ENCODE measurements around the gene APLP1.
"Not testable (repeated sequence)": the region's sequence is repeated elsewhere in the genome, so short reads cannot be mapped to it uniquely, and the experiment has no call there.

APLP1 gene

DNA sequence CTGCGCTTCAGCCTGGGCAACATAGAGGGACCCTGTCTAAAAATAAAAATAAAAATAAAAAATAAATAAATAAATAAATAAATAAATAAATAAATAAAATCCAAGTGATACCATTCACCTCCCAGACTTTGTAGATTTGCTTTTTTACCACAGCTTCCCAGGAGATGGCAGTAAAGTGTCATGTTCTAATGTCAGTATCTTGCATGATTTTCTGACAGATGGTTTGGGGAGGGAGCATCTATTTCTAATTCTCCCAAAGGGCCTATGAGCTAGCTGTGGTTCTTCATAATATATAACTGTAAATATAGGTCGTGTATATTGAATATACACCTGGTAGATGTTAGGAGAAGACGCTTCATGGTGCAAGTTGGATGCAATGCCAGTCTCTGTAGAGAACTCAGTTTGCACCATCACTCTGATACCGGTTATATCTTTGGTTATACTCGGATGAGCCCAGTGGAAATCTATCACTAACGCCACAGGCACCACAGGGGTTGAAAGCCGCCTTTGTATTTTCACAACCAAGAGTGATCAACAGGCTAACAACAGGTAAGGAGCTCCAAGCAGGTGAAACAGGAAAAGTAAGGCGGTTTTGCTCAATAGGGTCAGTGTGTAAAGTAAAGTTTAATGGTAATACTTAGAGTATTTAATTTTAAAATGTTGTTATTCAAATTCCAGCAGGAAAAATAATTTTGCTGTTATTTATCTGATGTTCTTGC lies 13.9 kb downstream of the APLP1 start:
- Mint-ChIP-seq H3K4me3 (no peak overlapping the region), H3K4me1 (peaks cover 19 to 43% of the 10 kb centered on the region in 2 donors), H3K36me3 (peaks cover 12 to 20% of the 10 kb centered on the region in 2 donors), H3K9me3 (peaks cover 0 to 4% of the 10 kb centered on the region in 2 donors), H3K27ac (peak overlapping the region; percentile 22), H3K27me3 (peaks cover 24 to 30% of the 10 kb centered on the region in 2 donors)
- ATAC-seq (replicated peaks) (peak; percentile 26 to 30), DNase-seq (peak; percentile 51)

DNA sequence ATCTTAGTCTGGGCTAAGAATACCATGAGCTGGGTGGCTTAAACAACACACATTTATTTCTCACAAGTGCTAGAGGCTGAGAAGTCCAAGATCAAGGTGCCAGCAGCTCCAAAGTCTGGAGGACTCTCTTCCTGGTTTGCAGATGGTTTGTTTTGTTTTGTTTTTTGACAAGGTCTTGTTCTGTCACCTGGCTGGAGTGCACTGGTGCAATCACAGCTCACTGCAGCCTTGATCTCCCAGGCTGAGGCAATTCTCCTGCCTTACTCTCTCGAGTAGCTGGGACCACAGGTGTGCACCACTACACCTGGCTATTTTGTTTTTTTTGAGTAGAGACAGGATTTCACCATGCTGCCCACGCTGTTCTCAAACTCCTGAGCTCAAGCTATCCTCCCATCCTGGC lies 15.5 kb downstream of the APLP1 start:
- peaks cover 3 to 4% of the 10 kb centered on the region in 2 donors for H3K9me3 Mint-ChIP-seq
- ATAC-seq (replicated peaks) (peak; percentile 32 to 37), DNase-seq (no peak)
- H3K27me3 Mint-ChIP-seq = peaks cover 10 to 14% of the 10 kb centered on the region in 2 donors
- peaks cover 27 to 36% of the 10 kb centered on the region in 2 donors for H3K36me3 Mint-ChIP-seq
- H3K27ac Mint-ChIP-seq = peak overlapping the region; percentile 75
- peak overlapping the region; percentile 29 to 46 for H3K4me3 Mint-ChIP-seq
- peaks cover 26 to 54% of the 10 kb centered on the region in 2 donors for H3K4me1 Mint-ChIP-seq

DNA sequence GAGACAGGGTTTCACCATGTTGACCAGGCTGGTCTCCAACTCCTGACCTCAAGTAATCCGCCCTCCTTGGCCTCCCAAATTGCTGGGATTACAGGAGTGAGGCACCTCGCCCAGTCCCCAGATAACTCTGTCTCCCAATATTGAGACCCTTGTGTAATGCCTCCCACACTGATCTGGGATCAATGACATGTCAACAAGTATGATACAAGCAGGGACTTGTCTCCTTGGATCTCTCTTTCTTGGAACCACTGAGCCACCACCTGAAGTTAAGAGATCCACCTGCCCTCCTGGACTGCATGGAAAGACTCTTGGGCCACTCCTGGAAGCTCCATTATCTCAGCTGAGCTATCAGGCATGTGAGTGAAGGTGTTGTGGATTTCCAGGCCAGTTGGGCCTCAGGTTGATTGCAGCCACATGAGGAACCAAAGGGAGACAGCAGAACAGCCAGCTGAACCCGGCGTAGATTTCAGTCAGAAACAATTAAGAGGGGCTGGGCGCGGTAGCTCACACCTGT lies 16.9 kb downstream of the APLP1 start:
- Mint-ChIP-seq H3K4me1 (peaks cover 29 to 56% of the 10 kb centered on the region in 2 donors), H3K27me3 (peaks cover 0 to under 1% of the 10 kb centered on the region in 2 donors), H3K27ac (peak overlapping the region; percentile 95), H3K4me3 (peak overlapping the region; percentile 23 to 44), H3K9me3 (peaks cover 4 to 5% of the 10 kb centered on the region in 2 donors), H3K36me3 (peaks cover 36 to 47% of the 10 kb centered on the region in 2 donors)
- DNase-seq (no peak), ATAC-seq (replicated peaks) (peak in 1 of 2 donors; percentile 2)

DNA sequence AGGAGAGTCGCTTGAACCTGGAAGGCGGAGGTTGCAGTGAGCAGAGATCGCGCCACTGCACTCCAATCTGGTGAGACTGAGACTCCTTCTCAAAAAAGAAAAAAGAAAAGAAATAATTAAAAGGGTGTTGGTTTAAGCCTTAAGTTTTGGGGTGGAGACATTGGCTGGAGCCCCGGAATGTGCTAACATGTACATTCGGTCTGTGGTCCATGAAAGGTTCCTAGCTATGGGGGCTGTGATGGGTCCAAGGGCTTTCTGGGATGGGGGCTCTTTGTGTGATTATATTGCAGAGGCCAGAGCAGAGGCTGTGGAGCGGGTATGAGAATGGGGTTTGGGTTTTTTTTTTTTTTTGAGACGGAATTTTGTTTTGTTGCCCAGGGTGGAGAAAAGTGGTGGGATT lies 17.5 kb downstream of the APLP1 start:
- ATAC-seq (replicated peaks) (no peak), DNase-seq (no peak)
- Mint-ChIP-seq H3K9me3 (peaks cover 4 to 5% of the 10 kb centered on the region in 2 donors), H3K4me3 (no peak overlapping the region), H3K4me1 (peaks cover 31 to 60% of the 10 kb centered on the region in 2 donors), H3K27ac (peak overlapping the region; percentile 95), H3K27me3 (no peaks in the 10 kb centered on the region), H3K36me3 (peaks cover 40 to 52% of the 10 kb centered on the region in 2 donors)

DNA sequence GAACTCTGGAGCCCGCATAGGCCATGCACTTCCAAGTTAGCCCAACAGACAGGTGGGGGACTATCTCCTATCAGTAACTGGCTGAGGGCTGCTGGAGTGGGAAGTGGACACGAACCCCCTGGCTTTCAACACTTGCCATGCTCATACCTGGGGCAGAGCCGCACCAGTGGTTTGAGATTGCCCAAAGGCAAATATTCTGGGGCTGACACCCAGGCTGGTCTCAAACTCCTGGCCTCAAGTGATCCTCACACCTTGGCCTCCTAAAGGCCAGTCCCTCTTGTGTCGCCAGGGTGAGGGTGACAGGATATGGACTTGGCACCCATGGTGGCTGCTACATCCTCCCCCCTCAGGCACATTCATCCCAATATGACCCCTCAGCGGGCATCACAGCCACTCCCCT lies 18.8 kb downstream of the APLP1 start:
- Mint-ChIP-seq H3K27ac (peak overlapping the region; percentile 72), H3K36me3 (peaks cover 46 to 59% of the 10 kb centered on the region in 2 donors), H3K27me3 (no peaks in the 10 kb centered on the region), H3K4me3 (peak overlapping the region in 1 of 2 donors; percentile 25), H3K9me3 (peaks cover 4 to 5% of the 10 kb centered on the region in 2 donors), H3K4me1 (peaks cover 31 to 59% of the 10 kb centered on the region in 2 donors)
- DNase-seq = no peak
- no peak for ATAC-seq (replicated peaks)

DNA sequence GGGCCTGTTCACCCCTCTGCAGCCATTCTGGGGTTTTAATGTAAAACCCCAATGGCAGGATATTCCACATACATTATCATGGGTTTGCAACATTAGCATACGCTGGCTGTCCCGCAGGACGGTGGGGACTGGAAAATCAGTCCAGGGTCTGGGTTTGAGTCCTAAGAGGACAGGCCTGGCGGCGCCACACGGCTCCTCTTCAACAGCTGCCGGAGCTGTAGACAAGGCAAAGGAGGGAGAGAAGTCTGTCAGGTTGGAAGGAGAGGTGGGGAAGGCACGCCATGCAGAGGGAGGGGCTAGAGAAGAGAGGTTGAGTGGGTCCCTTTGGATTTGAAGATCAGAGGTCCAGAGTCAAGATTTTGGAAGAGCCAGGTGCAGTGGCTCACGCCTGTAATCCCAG lies 20.0 kb downstream of the APLP1 start:
- peak overlapping the region; percentile 7 to 8 for H3K4me3 Mint-ChIP-seq
- ATAC-seq (replicated peaks) (no peak), DNase-seq (no peak)
- no peaks in the 10 kb centered on the region for H3K27me3 Mint-ChIP-seq
- peaks cover 4 to 5% of the 10 kb centered on the region in 2 donors for H3K9me3 Mint-ChIP-seq
- peaks cover 56 to 70% of the 10 kb centered on the region in 2 donors for H3K36me3 Mint-ChIP-seq
- peak overlapping the region; percentile 72 for H3K27ac Mint-ChIP-seq
- peaks cover 31 to 56% of the 10 kb centered on the region in 2 donors for H3K4me1 Mint-ChIP-seq

DNA sequence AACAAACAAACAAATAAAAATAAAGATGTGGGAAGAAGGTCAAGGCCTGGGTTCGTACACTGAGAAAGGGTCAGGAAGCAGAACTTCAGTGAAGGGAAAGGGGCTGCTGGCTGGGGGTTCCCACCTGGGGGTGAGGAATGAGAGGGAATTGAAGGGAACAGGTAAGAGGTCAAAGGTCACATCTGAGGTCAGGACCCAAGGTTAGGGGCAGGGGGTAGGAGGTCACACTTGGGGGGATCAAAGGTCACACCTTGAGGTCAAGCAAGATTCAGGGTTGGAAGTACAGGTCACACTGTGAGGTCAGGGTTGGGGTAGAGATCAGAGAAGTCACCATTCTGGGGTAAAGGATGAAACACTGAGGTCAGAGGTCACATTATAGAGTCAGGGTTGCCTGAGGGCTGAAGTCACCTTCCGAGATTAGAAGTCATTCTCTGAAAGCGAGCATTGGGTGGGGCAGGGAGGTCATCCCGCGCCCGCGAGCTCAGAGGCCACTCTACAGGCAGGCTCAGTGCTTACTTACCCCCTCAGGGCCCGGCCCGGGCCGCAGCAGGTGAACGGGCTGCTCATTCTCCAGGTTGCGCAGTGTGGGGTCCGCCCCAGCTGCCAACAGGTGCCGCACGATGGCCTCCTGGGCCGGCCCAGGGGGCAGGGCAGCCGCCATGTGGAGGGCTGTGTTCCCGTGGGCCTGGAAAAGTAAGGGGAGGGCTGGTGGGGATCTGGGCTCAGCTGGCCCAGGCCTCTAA lies 21.2 kb downstream of the APLP1 start:
- Mint-ChIP-seq H3K27ac (peak overlapping the region; percentile 48), H3K9me3 (peaks cover 4 to 5% of the 10 kb centered on the region in 2 donors), H3K4me3 (peak overlapping the region; percentile 12 to 28), H3K36me3 (peaks cover 64 to 81% of the 10 kb centered on the region in 2 donors), H3K27me3 (no peaks in the 10 kb centered on the region), H3K4me1 (peaks cover 29 to 49% of the 10 kb centered on the region in 2 donors)
- DNase-seq (no peak), ATAC-seq (replicated peaks) (peak; percentile 3)

DNA sequence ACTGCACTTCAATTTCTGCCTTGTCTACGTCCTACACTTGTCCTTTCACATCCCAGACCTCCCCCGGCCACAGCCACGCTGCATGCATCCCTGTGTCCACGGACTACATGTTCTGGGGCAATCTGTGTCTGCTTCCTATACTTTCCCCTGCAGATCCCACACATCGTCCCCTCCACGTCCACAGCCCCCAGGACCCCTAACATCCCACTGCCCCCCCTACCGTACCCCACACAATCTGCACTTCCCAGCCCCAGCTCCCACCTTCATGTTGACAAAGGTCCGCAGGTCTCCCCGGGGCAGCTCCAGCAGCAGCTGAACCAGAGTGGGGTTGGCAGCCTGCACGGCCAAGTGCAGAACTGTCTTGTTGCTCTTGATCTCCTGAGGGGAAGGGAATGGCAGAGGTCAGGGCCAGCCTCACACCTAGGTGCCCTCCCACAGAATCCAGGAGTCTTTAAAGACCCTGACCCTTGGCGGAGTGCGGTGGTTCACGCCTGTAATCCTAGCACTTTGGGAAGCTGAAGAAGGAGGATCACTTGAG lies 21.8 kb downstream of the APLP1 start:
- H3K27me3 Mint-ChIP-seq = no peaks in the 10 kb centered on the region
- H3K27ac Mint-ChIP-seq = peak overlapping the region; percentile 92
- H3K36me3 Mint-ChIP-seq = peaks cover 64 to 81% of the 10 kb centered on the region in 2 donors
- H3K9me3 Mint-ChIP-seq = peaks cover 4 to 5% of the 10 kb centered on the region in 2 donors
- H3K4me1 Mint-ChIP-seq = peaks cover 26 to 46% of the 10 kb centered on the region in 2 donors
- ATAC-seq (replicated peaks) = peak; percentile 7 to 15
- DNase-seq = no peak
- peak overlapping the region; percentile 28 to 41 for H3K4me3 Mint-ChIP-seq

DNA sequence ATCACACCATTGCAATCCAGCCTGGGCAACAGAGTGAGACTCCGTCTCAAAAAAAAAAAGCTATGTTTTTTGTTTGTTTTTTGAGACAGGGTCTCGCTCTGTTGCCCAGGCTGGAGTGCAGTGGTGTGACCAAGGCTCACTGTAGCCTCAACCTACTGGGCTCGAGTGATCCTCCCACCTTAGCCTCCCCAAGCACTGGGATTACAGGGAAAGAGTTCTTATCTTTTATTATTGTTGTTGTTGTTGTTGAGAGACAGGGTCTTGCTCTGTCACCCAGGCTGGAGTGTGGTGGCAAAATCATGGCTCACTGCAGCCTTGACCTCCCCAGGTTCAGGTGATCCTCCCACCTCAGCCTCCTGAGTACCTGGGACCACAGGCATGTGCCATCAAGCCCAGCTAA lies 23.4 kb downstream of the APLP1 start:
- H3K9me3 Mint-ChIP-seq = not testable (repeated sequence)
- H3K36me3 Mint-ChIP-seq = peaks cover 73 to 86% of the 10 kb centered on the region in 2 donors

DNA sequence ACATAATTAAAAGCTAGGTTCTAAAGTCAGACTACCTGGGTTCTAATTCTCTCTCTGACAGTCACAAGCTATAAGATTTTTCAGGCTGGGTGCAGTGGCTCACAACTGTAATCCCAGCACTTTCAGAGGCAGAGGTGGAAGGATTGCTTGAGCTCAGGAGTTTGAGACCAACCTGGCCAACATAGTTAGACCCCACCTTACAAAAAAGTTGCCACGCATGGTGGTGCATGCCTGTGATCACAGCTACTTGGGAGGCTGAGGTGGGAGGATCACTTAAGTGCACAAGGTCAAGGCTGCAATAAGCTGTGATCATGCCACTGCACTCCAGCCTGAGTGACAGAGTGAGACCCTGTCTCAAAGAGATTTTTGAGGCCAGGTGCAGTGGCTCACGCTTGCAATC lies 26.0 kb downstream of the APLP1 start:
- DNase-seq (no peak), ATAC-seq (replicated peaks) (no peak)
- H3K36me3 Mint-ChIP-seq = peaks cover 73 to 82% of the 10 kb centered on the region in 2 donors
- H3K27ac Mint-ChIP-seq = peak overlapping the region; percentile 42
- no peak overlapping the region for H3K4me3 Mint-ChIP-seq
- H3K4me1 Mint-ChIP-seq = peaks cover 23 to 39% of the 10 kb centered on the region in 2 donors
- no peaks in the 10 kb centered on the region for H3K27me3 Mint-ChIP-seq
- peaks cover 0 to 1% of the 10 kb centered on the region in 2 donors for H3K9me3 Mint-ChIP-seq

More for the DNA sequence above, 23.4 kb downstream of the APLP1 start:
- H3K27me3 Mint-ChIP-seq; ATAC-seq (replicated peaks); DNase-seq; H3K4me3 Mint-ChIP-seq: not testable (repeated sequence)
- Mint-ChIP-seq H3K4me1 (peaks cover 26 to 48% of the 10 kb centered on the region in 2 donors), H3K27ac (peak overlapping the region; percentile 76)

DNA sequence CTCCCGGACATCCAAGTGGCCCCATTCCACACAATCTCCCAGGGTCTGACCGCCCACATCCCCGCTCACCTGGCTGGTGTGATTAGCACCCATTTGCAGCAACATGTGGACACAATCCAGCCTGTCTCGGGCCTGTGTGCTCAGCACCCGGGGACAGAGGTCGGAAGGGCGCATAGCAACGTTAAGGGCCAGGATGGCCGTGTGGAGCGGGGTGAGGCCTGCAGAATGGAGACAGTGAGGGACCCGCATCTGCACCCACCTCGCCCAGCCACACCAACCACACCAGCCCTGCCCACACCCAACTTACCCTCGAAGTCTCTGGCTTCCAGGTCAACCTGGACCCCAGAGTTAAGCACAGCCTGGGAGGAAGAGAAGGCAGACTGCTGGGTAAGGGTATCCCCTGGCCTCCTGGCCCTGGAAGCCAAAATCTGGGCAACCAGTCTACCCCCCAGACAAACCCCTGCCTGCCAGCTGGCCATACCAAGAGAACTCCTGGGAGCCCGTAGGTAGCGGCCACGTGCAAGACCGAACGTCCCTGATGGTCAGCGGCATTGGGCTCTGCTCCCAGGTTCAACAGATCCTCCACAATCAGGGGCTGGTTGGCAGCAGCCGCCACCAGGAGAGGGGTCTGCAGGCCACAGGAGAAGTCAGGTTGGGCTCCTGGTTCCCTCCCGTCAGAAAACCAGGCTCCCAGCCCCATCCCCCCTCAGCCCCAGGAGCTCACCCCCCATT lies 27.7 kb downstream of the APLP1 start:
- peak overlapping the region; percentile 79 to 97 for H3K4me3 Mint-ChIP-seq
- H3K36me3 Mint-ChIP-seq = peaks cover 67 to 75% of the 10 kb centered on the region in 2 donors
- no peak for DNase-seq
- H3K4me1 Mint-ChIP-seq = peaks cover 19 to 36% of the 10 kb centered on the region in 2 donors
- H3K9me3 Mint-ChIP-seq = no peaks in the 10 kb centered on the region
- no peak for ATAC-seq (replicated peaks)
- H3K27me3 Mint-ChIP-seq = no peaks in the 10 kb centered on the region
- peak overlapping the region; percentile 90 for H3K27ac Mint-ChIP-seq

DNA sequence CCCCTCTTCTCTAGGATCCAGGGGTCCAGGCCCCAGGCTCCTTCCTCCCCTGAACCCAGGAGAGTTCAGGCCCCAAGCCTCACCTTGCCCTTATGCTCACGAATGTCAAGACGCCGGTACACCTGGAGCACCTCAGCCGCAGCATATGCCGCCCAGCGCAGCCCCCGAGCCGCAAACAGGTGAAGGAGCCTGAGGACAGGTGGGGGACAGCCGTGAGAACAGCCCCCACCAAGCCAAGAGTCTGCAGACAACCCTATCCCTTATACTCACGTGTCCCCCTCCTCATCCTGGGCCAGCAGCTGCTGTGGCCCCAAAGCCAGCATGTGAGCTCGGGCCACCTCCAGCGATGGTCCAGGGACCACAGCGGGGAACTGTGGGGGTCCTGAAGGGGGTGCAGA lies 28.3 kb downstream of the APLP1 start:
- peak overlapping the region; percentile 97 to 98 for H3K4me3 Mint-ChIP-seq
- no peaks in the 10 kb centered on the region for H3K9me3 Mint-ChIP-seq

DNA sequence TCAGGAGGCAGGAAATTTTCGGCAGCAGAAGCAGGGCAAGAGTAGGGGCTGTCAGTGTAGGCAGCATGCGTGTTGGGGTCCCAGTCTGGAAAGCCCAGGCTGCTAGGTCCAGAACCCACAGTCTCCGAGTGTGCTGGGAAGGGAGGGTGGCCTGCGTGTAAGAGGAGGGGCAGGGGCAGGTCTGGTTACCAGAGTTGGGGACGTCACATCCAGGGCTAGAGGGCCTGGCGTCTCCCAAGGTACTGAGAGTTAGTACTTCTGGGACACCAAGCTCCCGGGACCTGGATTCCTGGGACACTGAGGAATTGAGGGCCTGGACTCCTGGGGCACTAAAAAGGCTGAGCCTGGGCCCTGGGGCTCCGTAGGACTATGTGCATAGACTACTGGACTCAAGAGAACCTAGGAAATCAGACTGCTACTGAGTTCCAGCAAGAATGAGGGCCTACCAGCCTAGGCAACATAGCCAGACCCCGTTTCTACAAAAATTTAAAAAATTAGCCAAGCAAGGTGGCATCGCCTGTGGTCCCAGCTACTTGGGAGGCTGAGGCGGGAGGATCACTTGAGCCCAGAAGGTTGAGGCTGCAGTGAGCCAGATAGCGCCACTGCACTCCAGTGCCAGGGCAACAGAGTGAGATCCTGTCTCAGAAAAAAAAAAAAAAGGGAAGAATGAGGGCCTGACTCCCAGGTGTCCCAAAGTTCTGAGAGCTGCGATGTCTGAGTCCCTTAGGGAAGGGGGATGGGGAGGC lies 29.5 kb downstream of the APLP1 start:
- ATAC-seq (replicated peaks) (no peak), DNase-seq (no peak)
- H3K27ac Mint-ChIP-seq = peak overlapping the region; percentile 100
- H3K27me3 Mint-ChIP-seq = no peaks in the 10 kb centered on the region
- peaks cover 58 to 64% of the 10 kb centered on the region in 2 donors for H3K36me3 Mint-ChIP-seq
- peaks cover 26 to 50% of the 10 kb centered on the region in 2 donors for H3K4me1 Mint-ChIP-seq
- no peaks in the 10 kb centered on the region for H3K9me3 Mint-ChIP-seq
- H3K4me3 Mint-ChIP-seq = peak overlapping the region; percentile 97 to 98

More for the DNA sequence above, 28.3 kb downstream of the APLP1 start:
- Mint-ChIP-seq H3K4me1 (peaks cover 19 to 42% of the 10 kb centered on the region in 2 donors), H3K36me3 (peaks cover 66 to 74% of the 10 kb centered on the region in 2 donors), H3K27me3 (no peaks in the 10 kb centered on the region), H3K27ac (peak overlapping the region; percentile 90)
- DNase-seq (no peak), ATAC-seq (replicated peaks) (no peak)
